NCI-H187 (cell line): ENCODE data around the gene LYPD1.

Experiments
- DNase-seq, 2 experiments: peaks; one replicate each; lab custom pipeline; 2025; lab: John Stamatoyannopoulos, UW

LYPD1 gene

DNA sequence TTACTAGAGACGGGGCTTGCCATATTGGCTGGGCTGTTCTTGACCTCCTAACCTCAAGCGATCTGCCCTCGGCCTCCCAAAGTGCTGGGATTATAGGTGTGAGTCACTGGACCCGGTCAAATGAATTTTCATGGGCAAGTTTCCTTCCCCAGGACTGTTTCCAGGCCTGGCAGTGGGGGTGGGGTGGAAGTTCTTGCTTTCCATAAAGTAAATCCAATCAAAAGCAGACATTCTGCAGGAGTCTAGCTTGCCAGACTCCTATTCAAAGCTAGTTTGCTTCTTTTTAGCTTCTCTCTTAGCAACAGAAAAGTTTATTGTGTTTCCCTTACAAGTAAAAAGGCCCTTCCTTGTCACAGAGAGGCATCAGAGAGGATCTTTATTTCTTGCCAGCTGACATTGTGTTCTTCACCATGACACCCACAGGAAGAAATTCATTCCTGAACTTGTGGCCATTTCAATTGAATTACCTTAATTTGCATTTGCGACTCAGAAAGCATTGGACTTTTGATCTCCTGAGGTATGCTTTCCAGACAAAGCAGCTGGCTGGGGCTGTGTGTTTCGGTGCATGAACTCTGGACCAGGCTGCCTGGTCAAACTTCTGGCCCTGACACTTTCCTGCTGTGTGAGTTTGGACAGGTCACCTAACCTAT, 37.9 kb downstream of the LYPD1 start:
- no peak for DNase-seq

DNA sequence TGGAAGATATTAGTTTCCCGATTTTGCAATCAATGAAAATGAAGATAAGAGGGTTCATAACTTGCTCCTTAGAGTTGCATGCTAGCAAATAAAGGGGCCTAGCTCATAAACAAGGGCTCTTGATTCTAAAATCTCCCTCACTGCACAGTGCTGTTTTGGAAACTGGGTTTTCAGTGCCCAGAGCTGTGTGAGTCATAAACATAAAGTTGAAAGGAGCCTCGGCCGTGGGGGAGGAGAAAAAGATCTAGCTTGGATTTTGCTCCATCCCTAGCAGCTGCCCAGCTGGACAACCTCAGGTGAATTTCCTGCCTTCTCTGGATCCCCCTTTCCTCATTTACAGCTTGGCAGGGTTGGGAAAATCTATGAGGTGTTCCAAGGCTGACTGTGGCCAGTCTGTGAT, 42.5 kb downstream of the LYPD1 start:
- no peak for DNase-seq

GRCh38 chr2:132623096-132623839, 46.7 kb downstream of the LYPD1 start:
- no peak for DNase-seq

GRCh38 chr2:132621131-132621875, 48.7 kb downstream of the LYPD1 start:
- DNase-seq: no peak

GRCh38 chr2:132620115-132620514, 49.9 kb downstream of the LYPD1 start:
- DNase-seq: no peak

DNA sequence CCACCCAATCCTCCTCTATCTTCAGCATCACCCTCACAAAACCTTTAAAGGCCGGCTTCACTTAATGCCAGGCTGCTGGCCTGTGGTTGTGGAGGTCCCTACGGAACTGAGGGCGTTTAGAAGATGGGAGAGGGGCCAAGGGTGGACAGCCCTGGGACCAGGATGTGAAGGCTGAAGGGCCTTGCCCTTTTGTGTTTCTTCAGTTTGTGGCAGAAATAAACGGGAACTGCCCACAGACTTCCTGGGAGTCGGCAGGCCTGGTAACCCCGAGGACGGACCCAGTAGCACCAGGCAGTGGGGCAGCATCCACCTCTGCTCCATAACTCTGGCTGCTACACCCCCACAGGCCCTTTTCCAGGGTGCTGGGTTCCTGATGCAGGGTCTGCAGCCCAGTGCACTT, 51.3 kb downstream of the LYPD1 start:
- no peak for DNase-seq

- no peak for DNase-seq
Observed at GRCh38 chr2:132617989-132618388, 52.0 kb downstream of the LYPD1 start.

GRCh38 chr2:132615329-132616085, 54.5 kb downstream of the LYPD1 start:
- DNase-seq: no peak

GRCh38 chr2:132611719-132612118, 58.3 kb downstream of the LYPD1 start:
- DNase-seq: no peak

DNA sequence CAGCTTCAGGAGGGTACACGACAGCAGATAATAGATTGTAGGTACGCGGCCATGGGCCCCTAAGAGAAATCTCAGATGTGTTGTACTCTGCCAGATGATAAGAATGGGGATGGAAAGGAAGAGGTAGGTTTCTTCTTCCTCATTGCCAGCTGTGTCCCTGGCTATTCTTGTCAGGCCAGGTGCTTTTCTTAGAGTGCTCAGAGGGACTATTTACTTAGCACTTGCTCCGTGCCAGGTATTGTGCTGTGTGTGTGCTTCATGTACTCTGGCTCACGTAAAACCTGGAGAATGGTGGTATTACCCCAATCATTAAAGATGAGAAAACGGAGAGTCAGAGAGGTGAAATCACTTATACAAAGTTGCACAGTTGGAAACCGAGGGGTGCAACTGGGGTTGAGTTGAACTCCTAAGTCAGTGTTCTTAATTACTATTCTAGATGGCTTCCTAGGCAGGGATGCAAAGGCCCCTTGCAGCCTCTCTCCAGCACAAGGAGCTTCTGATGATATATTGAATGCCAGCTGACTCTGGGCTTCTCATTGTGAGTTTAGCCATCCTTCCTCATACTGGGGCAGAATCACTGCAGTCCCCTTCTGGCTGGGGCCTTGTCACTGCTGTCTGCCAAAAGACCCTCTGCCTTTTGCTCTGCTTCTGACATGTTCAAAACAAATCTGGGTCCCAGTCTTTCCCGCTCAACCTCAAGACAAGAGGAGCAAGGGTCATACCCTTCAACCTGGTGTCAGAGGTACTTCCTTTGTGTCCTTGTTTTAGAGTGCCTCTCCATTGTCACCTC, 60.7 kb downstream of the LYPD1 start:
- DNase-seq: peak in 1 of 2 experiments; percentile 21

DNA sequence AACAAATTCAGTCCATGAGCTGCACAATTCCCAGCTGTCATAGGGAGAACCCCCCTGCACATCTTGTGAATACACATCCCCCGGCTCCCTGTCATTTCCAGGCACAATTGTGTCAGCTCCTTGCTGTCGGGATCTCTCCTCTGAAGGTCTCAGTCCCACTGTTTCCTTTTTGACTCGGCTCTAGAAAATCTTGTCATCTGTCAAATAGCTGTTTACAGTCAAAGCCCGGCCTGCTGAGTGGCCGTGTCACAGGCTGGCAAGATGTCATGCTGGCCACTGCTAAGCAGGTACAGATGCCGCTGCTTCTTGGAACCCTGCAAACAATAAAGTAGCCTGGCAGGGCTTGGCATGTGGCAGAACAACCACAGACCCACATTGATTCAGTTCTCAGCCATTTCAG, 61.7 kb downstream of the LYPD1 start:
- DNase-seq: no peak

DNA sequence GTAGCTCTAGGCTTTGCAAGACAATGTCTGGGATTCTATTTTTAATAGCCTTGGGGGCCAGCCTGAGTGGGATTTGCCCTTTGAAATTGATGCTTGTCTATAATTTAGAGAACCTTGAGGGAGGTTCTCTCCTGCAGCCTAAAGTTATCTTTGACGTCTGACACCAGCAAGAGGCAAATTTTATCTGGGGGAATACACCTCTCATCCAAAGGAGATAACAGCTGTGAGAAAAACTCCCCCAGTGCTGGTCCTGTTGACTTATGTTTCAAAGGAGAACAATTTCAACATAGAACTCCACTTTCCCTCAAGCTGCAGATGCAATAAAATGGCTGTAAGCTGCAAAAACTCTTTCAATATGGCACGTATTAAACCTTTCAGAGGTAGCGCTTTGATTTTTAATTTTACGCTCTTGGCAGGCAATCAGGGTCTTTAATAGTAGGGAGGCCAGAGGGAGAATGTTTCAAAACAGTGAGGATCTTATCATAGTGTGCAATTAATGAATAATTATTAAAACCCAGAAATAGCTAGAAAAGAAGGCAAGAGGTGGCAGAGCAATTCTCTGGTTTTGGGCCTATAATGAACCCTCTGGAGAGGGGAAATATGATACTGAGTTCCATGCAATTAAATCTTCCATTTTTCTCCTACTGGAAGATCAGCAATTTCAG, 62.4 kb downstream of the LYPD1 start:
- no peak for DNase-seq

DNA sequence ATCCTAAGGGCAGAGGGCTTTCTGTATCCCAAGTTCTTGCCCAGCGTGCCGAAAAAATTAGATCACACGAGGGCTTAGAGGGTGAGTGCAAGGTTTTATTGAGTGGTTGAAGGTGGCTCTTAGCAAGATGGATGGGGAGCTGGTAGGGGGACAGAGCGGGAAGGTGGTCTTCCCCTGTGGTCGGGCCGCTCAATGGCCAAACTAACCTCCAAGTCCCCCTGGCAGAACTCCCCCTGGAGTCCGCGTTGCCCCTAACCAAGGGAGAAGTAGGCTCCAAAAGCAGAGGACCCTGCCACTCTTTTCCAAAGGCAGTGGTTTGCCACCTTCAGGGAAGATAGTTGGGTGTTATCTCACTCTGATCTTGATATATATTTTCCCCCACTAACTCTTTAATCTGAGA, 63.4 kb downstream of the LYPD1 start:
- DNase-seq: no peak

DNA sequence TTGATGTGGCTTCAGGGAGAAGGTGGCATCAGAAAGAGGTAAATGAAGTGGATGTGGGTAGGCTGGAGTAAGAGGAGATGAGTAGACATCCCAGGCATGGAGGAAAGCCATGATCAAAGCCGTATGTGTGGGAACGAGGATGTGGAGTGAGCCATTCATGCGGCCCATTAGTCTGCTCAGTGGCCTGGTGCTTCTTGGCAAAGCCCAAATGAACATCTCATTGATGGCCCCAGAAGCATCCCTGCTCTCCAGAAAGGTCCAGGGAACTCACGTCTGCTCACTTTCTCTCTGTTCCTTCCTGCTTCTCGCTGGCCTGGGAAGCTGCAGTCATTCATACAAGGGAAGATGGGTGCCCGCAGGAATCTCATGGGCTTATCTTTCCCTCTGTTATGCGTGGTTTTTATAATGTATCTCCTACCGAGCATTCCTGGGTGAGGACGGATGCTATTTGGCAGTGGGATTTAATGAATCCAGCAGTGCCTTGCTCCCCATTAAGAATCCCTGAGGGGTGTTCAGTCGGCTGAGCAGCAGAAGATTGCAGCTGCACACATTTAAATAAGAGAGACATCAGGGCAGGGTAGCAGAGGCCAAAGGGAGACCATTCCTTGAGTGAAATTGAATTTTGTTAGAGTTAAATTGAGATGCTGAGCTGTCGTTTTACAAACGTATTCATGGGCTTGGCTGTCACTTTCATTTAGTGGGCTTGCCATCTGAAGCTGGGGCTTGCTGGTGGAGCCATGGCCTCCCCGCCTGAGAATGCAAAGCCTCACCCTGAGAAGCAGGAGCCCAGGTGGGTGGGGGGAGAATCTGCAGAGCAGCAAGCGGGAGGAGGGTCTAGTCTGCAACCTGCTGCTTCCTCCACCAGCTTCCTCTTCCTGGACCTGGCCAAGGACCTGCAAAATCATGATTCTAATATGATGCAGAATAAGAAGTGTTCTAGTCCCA, 64.5 kb downstream of the LYPD1 start:
- no peak for DNase-seq

DNA sequence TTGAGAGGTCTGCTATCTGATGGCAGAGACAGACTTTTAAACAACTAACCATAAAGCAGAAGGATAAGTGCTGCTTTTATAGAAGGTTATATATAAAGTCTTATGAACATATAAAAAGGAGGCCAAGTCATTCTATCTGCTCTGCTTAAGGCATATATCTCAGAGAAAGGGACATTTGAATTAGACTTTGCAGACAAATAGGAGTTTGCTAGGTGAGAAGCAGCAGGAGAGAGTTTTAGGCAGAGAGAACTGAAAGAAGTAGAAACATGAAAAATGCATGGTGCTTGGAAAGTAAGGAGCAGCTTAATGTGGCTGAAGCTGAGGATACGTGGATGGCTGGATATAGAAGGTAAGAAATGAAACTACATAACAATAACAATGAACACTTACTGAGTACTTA, 65.4 kb downstream of the LYPD1 start:
- no peak for DNase-seq

- DNase-seq: no peak
Observed at GRCh38 chr2:132599556-132599955, 70.4 kb downstream of the LYPD1 start.

GRCh38 chr2:132598536-132598935, 71.5 kb downstream of the LYPD1 start:
- DNase-seq: no peak

- DNase-seq: no peak
Observed at GRCh38 chr2:132597831-132598230, 72.2 kb downstream of the LYPD1 start.

DNA sequence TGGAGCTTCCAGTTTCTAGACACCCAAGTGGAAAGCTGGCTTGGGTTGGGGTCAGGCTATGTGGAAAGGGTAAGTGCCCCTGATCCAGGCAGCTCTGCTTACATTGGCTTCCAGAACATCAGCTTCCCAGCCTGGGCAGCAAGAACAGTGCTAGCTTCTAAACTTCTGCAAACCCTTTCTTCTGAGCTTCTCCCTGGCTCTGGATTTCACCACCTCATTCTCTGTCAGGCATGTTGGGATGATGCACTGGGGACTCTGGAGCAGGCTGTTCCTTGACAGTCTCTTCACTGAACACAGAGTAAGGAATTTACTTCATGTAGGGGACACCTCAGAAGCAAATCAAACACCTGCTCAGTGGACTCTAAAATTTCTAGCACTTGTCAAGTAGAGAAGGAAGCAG, 72.8 kb downstream of the LYPD1 start:
- no peak for DNase-seq

DNA sequence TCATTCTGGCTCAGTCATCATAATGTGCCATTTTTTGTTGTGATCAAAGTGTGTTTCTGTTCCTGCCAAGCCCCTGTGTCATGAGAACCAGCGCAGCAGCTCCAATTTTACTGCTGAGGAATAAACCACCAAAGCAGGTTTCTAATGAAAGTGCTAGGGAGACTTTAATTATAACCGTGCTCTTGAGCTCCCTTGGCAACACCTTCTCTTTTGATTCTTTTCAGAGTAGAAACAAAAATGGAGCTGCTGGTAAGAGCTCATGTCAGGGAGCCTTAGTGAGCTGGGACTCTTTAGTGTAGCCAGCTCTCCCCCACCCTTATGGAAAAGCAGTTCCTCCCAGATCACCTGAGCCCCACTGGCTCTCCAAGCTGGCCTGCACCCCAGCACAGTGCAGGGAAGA, 74.3 kb downstream of the LYPD1 start:
- no peak for DNase-seq
